ENCODE measurements around the gene MFRP. TPM values are rescaled to one million over a fixed set of nuclear protein-coding genes. Genes with fewer than 3 reads are reported as not detected.
A peak's percentile ranks its signal among the peaks of the same experiment; 100 is the strongest.

Gene MFRP
- total and polyA plus RNA-seq, 9 of the 15 experiments (the other 6 are each of a cell fraction or from before 2014, with no cell fraction given) = not detected

GRCh38 chr11:119377112-119377901 is 30.8 kb upstream of the MFRP start (continued):
- TF ChIP-seq, protein P1, sequence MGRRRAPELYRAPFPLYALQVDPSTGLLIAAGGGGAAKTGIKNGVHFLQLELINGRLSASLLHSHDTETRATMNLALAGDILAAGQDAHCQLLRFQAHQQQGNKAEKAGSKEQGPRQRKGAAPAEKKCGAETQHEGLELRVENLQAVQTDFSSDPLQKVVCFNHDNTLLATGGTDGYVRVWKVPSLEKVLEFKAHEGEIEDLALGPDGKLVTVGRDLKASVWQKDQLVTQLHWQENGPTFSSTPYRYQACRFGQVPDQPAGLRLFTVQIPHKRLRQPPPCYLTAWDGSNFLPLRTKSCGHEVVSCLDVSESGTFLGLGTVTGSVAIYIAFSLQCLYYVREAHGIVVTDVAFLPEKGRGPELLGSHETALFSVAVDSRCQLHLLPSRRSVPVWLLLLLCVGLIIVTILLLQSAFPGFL (CRISPR knock-in tag; IDR thresholded peaks at IDR 0.05) = no peak
- TF ChIP-seq PATZ1 (CRISPR knock-in tag; IDR thresholded peaks at IDR 0.05; ENCODE audit: borderline replicate concordance) = no peak
- TF ChIP-seq NR2C1 (IDR thresholded peaks at IDR 0.05) = no peak
- no peak for TF ChIP-seq NR2C1 (tag; IDR thresholded peaks at IDR 0.05)
- no peak for TF ChIP-seq TRIM28 (IDR thresholded peaks at IDR 0.05)
- TF ChIP-seq, protein P2, sequence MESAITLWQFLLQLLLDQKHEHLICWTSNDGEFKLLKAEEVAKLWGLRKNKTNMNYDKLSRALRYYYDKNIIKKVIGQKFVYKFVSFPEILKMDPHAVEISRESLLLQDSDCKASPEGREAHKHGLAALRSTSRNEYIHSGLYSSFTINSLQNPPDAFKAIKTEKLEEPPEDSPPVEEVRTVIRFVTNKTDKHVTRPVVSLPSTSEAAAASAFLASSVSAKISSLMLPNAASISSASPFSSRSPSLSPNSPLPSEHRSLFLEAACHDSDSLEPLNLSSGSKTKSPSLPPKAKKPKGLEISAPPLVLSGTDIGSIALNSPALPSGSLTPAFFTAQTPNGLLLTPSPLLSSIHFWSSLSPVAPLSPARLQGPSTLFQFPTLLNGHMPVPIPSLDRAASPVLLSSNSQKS (CRISPR knock-in tag; IDR thresholded peaks at IDR 0.05) = no peak
- no peak for TF ChIP-seq ZZZ3 (IDR thresholded peaks at IDR 0.05)
- TF ChIP-seq ZNF764 (CRISPR knock-in tag; IDR thresholded peaks at IDR 0.05; ENCODE audit: low read depth) = no peak
- no peak for TF ChIP-seq KLF16 (IDR thresholded peaks at IDR 0.05)
- no peak for TF ChIP-seq GABPB2 (CRISPR knock-in tag; conservative IDR thresholded peaks at IDR 0.05)
- TF ChIP-seq TFAP4 (CRISPR knock-in tag; IDR thresholded peaks at IDR 0.05; ENCODE audit: borderline replicate concordance) = no peak
- TF ChIP-seq SMAD2 (IDR thresholded peaks at IDR 0.05; ENCODE audit: low read depth, low read length) = no peak
- TF ChIP-seq ZNF280B (CRISPR knock-in tag; IDR thresholded peaks at IDR 0.05) = no peak
- no peak for TF ChIP-seq NR1H2 (CRISPR knock-in tag; IDR thresholded peaks at IDR 0.05)
- TF ChIP-seq, protein P3, sequence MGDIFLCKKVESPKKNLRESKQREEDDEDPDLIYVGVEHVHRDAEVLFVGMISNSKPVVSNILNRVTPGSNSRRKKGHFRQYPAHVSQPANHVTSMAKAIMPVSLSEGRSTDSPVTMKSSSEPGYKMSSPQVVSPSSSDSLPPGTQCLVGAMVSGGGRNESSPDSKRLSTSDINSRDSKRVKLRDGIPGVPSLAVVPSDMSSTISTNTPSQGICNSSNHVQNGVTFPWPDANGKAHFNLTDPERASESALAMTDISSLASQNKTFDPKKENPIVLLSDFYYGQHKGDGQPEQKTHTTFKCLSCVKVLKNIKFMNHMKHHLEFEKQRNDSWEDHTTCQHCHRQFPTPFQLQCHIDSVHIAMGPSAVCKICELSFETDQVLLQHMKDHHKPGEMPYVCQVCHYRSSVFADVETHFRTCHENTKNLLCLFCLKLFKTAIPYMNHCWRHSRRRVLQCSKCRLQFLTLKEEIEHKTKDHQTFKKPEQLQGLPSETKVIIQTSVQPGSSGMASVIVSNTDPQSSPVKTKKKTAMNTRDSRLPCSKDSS (IDR thresholded peaks at IDR 0.05; ENCODE audit: low read depth, partially characterized antibody) = no peak
- TF ChIP-seq KHSRP (IDR thresholded peaks at IDR 0.05) = no peak
- TF ChIP-seq HMGXB4 (CRISPR knock-in tag; IDR thresholded peaks at IDR 0.05) = no peak
- 0 out of 2 replicates have a peak, but pooled peaks have one; percentile 13 for TF ChIP-seq ELF1 (tag; IDR thresholded peaks at IDR 0.05)

All from K562 (cell line).